SK-N-MC (cell line): ENCODE measurements around the gene CACNB3.

Experiments
- FOXP2 ChIP-seq: optimal IDR thresholded peaks from 2 replicates; pipeline ENCODE3; 2011; ENCODE audit warnings: mild to moderate bottlenecking, moderate library complexity; ENCODE audit not compliant: insufficient read depth; ENCODE audit errors: extremely low read length, control extremely low read depth
- POLR2AphosphoS5 ChIP-seq: IDR thresholded peaks from 2 replicates; pipeline ENCODE4 v1.6.1; 2012; ENCODE audit warnings: mild to moderate bottlenecking, low read depth, low read length, borderline replicate concordance

- TF ChIP-seq FOXP2 (no peak), POLR2AphosphoS5 (no peak)
These were observed 1.9 kb downstream of the CACNB3 start for GRCh38 chr12:48819986-48820725.
